PFSK-1 (cell line): ENCODE measurements around the gene CREB1.

Experiments used
- FOXP2 ChIP-seq: optimal IDR thresholded peaks from 2 replicates; pipeline ENCODE3; 2011; ENCODE audit warnings: borderline replicate concordance, control low read depth, inconsistent platforms; ENCODE audit not compliant: insufficient read depth; ENCODE audit errors: extremely low read length, extremely low read depth
- POLR2AphosphoS5 ChIP-seq: IDR thresholded peaks from 2 replicates; pipeline ENCODE4 v1.6.1; 2012; ENCODE audit warnings: low read depth, mild to moderate bottlenecking, control low read depth, low read length, moderate library complexity
- SIN3A ChIP-seq: IDR thresholded peaks from 2 replicates; pipeline ENCODE4 v1.6.1; 2012; ENCODE audit warnings: mild to moderate bottlenecking, low read length, moderate library complexity, borderline replicate concordance; ENCODE audit not compliant: insufficient read depth
- TAF1 ChIP-seq: IDR thresholded peaks from 2 replicates; pipeline ENCODE4 v1.6.1; 2012; ENCODE audit warnings: low read length, control low read depth, borderline replicate concordance; ENCODE audit not compliant: insufficient read depth
- TF ChIP-seq, protein P1 (sequence below), 2 experiments: IDR thresholded peaks; 2 replicates each; pipeline versions ENCODE4 v1.6.1 to v1.8.0; 2011 to 2012; ENCODE audit warnings: low read depth in 2 of 2, low read length in 2 of 2, control low read depth in 1 of 2, inconsistent platforms in 1 of 2, mild to moderate bottlenecking in 1 of 2, moderate library complexity in 1 of 2; ENCODE audit not compliant: insufficient read depth in 1 of 2

Gene CREB1

DNA sequence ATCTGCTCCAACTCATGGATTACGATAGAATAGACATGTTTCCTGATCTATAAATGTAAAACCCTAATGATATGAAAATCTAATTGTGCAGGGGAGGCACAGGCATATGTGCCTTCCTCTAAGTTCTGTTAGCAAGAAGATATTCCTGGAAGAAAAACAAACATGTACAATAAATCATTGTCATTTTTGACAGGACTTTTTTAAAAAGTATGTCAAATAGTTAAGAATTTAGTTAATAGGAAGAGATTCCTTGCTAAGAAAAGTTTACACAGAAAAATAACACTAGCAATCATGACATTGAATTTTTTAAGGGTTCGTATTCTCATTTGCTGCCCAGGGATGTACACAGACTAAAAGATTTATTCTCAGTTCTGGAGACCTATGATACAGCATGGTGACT lies 15.3 kb upstream of the CREB1 start:
- TF ChIP-seq TAF1 = no peak
- TF ChIP-seq FOXP2 = no peak
- no peak for TF ChIP-seq POLR2AphosphoS5
- TF ChIP-seq, protein P1, sequence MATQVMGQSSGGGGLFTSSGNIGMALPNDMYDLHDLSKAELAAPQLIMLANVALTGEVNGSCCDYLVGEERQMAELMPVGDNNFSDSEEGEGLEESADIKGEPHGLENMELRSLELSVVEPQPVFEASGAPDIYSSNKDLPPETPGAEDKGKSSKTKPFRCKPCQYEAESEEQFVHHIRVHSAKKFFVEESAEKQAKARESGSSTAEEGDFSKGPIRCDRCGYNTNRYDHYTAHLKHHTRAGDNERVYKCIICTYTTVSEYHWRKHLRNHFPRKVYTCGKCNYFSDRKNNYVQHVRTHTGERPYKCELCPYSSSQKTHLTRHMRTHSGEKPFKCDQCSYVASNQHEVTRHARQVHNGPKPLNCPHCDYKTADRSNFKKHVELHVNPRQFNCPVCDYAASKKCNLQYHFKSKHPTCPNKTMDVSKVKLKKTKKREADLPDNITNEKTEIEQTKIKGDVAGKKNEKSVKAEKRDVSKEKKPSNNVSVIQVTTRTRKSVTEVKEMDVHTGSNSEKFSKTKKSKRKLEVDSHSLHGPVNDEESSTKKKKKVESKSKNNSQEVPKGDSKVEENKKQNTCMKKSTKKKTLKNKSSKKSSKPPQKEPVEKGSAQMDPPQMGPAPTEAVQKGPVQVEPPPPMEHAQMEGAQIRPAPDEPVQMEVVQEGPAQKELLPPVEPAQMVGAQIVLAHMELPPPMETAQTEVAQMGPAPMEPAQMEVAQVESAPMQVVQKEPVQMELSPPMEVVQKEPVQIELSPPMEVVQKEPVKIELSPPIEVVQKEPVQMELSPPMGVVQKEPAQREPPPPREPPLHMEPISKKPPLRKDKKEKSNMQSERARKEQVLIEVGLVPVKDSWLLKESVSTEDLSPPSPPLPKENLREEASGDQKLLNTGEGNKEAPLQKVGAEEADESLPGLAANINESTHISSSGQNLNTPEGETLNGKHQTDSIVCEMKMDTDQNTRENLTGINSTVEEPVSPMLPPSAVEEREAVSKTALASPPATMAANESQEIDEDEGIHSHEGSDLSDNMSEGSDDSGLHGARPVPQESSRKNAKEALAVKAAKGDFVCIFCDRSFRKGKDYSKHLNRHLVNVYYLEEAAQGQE (IDR thresholded peaks at IDR 0.05; ENCODE audit: insufficient read depth in 1 of 2, low read depth in 2 of 2, low read length in 2 of 2) = no peak
- no peak for TF ChIP-seq SIN3A

DNA sequence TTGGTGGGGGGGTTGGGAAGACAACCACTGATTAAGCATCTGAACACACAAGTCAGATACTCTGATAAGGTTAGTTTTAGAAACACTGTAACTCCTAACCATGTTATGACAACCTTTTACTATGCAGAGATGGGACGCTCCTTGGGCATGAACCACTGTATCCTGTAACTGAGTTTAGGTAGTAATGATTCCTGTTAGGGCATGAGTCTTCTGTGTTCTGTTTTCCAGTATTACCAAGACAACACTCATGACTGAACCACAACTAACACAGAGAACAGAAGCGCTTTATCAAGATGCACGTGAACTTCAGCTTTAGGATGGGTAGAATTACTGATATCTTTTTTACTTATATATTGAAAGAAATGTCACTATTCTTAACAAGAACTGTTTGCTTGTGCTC lies 14.1 kb upstream of the CREB1 start:
- no peak for TF ChIP-seq TAF1
- TF ChIP-seq SIN3A = no peak
- TF ChIP-seq, protein P1 (IDR thresholded peaks at IDR 0.05; ENCODE audit: insufficient read depth in 1 of 2, low read depth in 2 of 2, low read length in 2 of 2) = no peak
- TF ChIP-seq FOXP2 = no peak
- no peak for TF ChIP-seq POLR2AphosphoS5

DNA sequence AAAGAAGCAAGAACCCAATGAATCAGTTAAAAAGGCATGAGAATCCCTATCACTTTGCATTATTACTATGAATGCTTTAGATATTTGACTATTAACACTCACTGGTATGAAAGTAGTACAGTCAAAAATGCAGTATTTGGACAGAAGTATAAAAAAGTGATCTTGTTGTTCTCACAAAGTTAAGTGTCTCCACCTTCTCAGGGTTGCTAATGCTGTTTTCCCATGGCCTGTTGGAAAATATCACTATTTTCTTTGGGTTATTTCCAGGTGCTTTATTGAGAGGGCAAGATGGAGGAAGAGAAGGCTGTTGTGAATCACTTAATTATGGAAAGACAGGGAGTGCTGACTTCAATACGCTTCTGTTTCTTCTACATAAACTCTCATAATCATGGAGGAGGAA lies 13.6 kb upstream of the CREB1 start:
- TF ChIP-seq POLR2AphosphoS5 (no peak), FOXP2 (no peak), TAF1 (no peak), SIN3A (no peak)
- TF ChIP-seq, protein P1 (IDR thresholded peaks at IDR 0.05; ENCODE audit: insufficient read depth in 1 of 2, low read depth in 2 of 2, low read length in 2 of 2) = no peak

DNA sequence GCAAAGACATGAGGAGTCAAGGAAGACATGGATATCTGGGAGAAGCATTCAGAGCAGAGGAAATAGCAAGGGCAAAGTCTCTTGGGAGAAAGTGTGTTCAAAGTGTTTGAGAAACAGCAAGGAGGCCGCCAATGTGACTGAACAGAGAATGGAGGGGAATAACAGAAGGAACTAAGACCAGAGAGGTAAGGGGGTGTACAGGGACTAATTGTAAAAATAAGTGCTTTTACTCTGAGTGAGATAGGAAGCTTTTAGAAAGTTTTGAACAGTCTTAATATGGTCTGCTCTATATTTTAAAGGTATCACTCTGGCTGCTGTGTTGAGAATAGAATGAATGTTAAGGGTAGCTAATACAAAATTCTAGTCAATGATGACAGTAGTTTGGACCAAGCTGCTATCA lies 6.8 kb upstream of the CREB1 start:
- TF ChIP-seq SIN3A = no peak
- TF ChIP-seq, protein P1 (IDR thresholded peaks at IDR 0.05; ENCODE audit: insufficient read depth in 1 of 2, low read depth in 2 of 2, low read length in 2 of 2) = no peak
- TF ChIP-seq TAF1 = no peak
- no peak for TF ChIP-seq POLR2AphosphoS5
- no peak for TF ChIP-seq FOXP2

DNA sequence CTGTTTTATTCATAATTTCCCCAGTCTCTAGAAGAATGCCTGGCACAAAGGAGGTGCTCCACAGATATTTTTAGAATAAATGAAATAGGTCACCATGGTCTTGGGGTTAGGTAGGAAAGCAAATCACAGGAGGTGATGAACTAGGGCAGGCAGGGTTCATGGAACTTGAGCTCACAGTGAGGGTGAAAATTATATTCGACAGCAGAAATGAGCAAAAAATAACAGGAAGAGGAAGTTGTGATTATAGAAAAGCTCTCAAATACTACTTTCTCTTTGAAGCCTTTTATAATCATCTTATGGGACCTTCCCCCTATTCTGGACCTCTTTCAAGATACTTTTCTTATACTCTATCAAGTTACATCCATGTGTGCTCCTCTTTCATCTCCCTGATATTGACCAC lies 4.5 kb upstream of the CREB1 start:
- TF ChIP-seq, protein P1 (IDR thresholded peaks at IDR 0.05; ENCODE audit: insufficient read depth in 1 of 2, low read depth in 2 of 2, low read length in 2 of 2) = no peak
- TF ChIP-seq SIN3A (no peak), TAF1 (no peak), FOXP2 (no peak), POLR2AphosphoS5 (no peak)
